HG03280 (cell line): ENCODE measurements around the gene FADS2.

Experiments
- ATAC-seq: cut with Tn5 transposase; IDR thresholded peaks from one replicate; pipeline ENCODE4 v1.9.1; 2021; ENCODE audit warnings: mild to moderate bottlenecking, moderate library complexity; ENCODE audit not compliant: unreplicated experiment

FADS2 gene

DNA sequence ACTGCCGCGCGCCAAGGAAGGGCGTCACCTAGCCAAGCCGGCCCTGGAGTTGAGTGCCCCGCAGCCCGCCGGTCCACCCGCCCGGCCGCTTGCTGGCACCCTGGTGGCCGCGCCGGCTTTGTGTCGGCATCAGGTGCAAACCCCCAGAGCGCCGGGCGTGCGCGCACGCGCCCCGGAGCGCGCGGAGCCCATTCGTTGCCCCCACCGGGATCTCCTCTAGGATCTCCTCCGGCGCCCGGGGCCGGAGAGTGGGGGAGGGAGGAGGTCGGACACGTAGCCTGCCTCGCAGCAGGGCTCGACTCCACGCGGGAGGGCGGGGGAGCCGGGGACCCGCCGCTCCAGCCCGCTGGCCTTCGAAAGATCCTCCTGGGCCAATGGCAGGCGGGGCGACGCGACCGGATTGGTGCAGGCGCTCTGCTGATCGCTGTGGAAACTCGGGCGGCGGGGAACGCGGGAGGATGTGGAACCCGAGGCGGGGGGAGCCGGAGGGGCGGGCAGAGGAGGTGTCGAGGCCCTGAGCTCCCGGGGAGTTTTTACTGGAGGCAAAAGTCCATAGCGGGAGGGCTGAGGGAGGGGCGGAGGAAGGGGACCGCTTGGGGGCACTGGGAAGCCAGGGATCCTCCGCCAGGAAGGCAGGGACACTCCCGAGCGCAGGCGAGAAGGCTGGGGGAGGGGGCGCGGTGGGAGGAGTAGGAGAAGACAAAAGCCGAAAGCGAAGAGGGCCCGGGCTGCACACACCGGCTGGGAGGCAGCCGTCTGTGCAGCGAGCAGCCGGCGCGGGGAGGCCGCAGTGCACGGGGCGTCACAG lies at the start of gene FADS2:
TSS of gene FADS2 (plus strand) at position 730 of the 808 bp plus-strand sequence. CDS start 91 bp downstream, outside the sequence.
- ATAC-seq = peak; percentile 71

DNA sequence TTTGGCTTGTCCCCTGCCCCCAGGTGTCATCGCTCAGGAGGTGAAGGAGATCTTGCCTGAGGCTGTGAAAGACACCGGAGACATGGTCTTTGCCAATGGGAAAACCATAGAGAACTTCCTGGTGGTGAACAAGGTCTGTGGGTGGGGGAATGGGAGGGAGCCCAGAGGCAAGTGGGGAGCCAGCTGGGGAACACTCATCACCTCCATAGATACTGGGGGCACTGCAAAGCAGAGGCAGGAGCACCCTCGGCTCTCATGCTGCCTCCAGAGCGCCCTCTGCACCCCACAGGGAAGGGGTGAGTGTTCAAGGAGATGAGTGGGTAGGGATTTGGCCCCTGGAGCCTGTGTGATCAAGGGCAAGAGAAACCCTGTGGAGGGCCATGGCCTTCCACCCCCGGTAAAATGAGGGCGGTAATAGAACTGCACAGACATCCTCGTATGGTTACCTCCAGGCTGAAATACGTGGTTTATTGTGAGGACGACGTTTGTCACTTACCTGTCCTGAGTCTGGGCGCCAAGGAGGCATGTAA lies 49.7 kb upstream of the FADS2 start:
- ATAC-seq = no peak

DNA sequence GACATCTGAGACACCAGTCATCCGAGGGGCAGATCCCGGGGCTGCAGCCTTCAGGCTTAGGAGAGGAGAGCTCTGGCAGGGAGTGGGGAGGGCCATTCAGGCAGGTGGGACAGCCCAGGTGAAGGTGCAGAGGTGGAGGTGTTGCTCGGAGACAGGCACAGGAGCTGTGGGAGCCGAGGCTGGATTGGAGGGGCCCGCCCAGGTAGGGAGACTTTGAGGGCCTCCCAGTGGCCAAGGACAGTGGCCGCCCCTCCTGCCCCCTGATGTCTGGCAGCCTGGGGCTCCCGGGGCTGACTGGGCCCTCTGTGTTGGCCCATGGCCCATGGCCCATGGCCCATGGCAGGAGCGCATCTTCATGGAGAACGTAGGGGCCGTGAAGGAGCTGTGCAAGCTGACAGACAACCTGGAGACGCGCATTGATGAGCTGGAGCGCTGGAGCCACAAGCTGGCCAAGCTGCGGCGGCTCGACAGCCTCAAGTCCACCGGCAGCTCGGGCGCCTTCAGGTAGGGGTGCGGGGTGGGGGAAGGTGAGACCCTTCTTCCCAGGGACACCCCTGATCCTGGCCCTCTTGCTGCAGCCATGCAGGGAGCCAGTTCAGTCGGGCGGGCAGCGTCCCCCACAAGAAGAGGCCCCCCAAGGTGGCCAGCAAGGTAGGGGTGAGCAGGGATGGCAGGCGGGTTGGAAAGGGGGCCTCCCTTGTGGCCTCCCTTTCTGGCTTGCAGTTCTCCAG lies 49.0 kb upstream of the FADS2 start:
- no peak for ATAC-seq

DNA sequence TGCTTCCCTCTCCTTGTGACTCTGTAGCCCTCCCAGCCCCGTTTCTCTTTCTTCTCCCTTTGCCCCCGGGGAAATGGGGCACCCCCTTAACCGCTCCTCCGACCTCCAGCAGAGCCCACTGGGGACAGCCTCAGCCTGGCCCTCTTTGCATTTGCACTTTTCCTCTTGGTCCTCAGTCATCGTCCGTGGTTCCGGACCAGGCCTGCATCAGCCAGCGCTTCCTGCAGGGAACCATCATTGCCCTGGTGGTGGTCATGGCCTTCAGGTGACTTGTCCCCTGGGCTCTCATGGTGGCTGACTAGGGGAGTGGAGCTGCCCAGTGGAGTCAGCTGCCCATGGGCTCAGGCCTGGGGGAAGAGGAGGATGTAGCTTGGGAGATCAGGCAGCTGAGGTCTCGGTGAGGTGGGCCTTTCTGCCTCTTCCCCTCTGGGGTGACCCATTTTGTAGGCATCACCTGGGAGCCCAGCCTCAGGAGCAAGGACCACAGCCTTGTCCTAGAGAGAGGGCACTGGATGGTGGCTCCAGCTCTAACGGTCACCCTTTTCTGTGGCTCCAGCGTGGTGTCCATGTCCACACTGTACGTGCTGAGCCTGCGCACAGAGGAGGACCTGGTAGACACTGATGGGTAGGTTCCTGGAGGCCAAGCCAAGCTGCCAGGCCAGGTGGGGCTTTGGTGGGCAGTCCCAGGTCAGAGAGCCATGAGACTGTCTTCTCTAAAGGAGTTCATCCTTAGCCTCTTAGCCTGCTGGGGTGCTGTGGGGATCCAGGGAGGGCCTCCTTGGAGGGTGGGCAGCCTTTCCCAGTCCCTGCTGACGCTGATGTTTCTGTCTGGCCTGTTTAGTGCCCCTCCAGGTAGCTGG lies 48.2 kb upstream of the FADS2 start:
- ATAC-seq = no peak

DNA sequence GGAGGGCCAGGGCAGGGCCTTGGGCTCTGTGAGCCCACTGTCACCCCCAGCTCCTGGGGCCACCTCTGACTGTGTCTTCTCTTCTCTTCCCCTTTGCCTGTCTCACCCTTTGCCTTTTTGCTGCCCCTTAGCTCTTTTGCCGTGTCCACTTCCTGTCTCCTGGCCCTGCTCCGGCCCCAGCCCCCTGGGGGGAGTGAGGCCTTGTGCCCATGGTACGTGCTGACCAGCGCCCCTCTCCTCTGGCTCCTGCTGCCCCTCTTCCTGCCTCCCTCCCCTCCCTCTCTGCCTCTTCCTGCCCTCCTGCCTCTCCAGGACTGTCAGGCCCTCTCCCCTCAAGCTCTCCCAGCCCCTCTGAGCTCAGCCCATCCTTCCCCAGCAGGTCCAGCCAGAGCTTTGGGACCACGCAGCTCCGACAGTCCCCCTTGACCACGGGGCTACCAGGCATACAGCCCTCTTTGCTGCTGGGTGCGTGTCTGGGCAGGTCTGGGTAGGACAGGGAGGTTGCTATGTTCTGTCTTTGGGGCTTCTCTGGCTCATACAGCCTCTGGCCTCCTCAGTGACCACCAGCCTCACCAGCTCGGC lies 47.4 kb upstream of the FADS2 start:
- no peak for ATAC-seq

DNA sequence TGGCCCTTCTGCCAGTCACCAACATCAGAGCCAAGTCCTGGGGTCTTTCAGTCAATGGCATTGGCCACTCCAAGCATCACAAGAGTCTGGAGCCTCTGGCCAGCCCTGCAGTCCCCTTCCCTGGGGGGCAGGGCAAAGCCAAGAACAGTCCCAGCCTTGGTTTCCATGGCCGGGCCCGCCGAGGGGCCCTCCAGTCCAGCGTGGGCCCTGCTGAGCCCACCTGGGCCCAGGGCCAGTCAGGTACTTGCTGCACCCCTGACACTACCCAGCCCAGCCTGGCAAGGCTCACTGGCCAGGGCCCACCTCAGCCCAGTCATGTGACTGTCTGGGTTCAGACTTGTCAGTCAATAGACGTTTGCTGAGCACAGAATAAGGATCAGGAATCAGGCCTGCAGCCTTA lies 46.5 kb upstream of the FADS2 start:
- no peak for ATAC-seq

DNA sequence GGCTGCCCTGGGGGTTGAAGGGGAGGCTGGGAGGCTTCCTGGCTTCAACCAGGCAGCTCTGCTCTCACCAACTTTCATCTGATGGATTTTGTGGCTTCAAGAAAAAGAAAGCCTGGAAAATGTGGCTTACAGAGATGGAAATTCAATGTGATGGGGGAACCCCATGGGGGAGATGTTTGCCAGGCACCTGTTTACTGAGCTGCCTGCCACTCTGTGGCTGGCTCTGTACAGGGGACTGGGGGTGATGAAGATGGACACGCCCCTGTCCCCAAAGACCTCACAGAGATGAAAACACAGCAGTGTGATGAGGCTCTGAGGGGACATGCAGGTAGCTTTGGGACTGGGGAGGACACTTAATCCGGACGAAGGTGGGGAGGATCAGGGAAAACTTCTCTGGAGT lies 45.8 kb upstream of the FADS2 start:
- ATAC-seq = no peak

DNA sequence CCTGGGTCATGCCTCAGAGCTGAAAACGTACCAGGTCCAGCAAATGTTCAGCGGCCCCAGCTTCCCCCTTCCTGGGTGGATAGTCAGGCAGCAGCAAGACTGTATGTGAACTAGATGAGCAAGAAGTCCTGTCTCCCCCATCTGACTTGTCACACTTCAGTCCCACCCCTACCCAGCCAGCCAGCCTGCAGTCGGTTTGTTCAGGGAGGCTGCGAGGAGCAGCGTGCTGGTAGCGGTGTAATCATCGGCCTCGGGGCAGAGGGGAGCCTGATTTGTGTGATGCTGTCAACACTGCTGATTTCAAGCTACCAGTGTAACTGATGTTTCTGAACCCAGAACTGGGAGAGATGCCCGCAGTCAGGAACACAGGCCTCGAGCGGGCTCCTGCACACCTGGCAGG lies 45.3 kb upstream of the FADS2 start:
- no peak for ATAC-seq

DNA sequence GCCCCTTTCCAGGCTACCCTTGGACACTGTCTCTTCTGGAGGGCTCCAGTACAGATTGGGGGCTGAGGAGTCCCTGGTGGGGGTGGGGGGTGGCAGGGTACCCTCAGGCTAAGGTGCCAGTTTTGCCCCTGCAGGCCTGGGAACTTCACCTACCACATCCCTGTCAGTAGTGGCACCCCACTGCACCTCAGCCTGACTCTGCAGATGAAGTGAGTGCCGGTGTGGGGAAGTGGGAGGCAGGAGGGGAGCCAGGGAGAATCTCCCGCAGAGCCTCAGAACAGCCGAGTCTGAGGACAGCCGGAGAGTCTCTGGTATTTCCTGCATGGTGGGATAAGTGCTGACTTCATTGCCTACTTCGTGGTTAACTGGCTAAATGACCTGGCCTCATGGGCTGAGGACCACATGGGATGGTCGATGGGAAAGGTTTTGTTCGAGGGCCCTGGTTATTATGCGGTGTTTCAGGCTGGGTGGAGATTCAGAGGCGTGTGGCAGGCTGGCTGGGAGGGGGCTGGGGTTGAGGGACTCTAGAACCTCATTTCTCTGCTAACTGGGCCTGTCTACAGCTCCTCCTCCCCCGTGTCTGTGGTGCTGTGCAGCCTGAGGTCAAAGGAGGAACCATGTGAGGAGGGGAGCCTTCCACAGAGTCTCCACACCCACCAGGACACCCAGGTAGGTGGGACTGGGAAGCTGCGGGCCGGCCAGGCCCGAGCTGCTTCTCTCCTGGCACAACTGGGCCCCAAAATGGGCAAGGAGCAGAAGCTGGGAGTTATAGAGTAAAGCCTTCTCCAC lies 44.2 kb upstream of the FADS2 start:
- ATAC-seq = no peak

DNA sequence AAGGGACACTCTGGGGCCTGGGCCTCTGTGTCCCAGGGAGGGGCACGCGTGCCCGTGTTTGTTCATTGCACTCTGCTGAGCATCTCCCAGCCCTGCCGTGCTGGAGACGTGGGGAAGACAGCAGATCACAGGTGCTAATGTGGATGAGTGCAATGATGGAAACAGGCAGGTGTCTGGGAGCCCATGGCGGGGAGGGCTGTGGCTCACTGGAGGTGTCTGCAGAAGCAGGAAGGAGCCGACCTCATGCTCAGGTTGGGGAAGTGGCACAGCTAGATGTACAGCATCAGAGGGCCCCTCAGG lies 43.6 kb upstream of the FADS2 start:
- ATAC-seq = no peak

DNA sequence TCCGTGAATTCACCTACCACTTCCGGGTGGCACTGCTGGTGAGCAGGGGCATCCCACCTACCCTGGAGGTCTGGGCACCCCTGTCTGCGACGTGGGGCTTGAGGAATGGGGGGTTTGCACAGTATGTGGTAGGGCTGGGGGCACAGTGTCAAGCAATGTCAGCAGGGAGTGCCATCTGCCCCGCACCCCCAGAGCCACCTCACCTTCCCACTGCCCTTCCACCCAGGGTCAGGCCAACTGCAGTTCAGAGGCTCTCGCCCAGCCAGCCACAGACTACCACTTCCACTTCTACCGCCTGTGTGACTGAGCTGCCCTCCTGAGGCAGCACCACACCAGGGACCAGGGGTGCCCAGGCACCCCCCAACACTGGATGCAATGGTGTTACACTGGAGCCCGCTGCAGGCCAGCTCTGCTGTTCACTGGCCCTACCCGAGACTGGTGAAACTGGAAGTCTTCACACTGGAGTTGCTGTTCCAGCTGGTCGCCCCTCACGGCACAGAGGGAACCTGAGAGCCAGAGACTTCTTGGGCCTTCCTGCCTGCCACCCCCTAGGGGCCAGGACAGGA lies 42.2 kb upstream of the FADS2 start:
- ATAC-seq = no peak

DNA sequence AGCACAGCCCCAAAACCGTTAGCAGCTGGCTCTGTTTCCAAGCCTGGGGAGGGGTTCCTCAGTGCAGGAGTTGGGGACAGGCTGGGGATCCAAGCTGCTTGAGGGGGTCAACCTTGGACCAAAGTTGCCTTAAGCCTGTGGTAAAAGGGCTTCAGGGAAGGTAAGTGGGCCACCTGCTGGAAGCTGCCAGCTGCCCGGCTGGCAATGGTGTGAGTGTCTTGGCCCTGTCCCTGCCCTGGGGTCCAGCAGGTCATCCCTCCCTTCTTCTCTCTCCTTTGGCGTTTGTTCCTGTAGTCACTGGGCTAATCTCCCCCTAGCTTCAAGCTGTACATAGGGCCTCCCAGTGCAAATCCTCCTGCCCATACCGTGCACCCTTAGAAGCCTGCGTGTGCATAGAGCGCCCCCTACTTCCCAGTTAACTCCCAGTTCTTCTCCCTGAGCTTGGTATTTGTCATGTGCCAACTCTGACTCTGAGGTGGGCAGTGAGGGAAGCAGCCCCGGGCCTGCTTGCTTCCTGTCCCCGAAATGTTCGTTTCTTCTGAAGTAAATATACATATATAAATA lies 40.1 kb upstream of the FADS2 start:
- no peak for ATAC-seq

DNA sequence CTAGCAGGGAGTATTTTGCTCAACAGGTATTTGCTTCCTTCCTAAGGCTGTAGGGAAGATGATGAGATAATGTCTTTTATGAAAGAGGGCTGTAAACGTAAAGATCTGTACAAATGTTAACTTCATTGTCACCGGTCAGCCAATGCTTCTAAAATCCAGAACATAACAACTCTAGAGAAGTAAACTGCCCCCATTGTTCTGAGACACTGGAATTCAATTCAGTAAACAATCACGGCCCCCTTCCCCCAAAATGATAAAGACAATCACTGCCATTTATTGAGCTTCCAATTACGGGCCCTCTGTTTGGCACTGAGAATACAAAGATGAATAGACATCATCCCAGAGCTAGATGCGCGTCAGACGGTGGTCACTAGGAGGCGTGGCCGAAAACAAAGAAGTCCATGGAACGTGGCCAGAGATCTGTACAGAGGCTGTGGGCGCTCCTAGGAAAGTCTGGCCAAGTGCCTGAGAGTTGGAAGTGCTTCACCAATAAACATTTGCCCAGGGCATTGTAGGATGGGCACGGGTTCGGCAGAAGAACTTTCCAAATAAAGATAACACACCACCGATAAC lies 36.3 kb upstream of the FADS2 start:
- peak; percentile 38 for ATAC-seq

DNA sequence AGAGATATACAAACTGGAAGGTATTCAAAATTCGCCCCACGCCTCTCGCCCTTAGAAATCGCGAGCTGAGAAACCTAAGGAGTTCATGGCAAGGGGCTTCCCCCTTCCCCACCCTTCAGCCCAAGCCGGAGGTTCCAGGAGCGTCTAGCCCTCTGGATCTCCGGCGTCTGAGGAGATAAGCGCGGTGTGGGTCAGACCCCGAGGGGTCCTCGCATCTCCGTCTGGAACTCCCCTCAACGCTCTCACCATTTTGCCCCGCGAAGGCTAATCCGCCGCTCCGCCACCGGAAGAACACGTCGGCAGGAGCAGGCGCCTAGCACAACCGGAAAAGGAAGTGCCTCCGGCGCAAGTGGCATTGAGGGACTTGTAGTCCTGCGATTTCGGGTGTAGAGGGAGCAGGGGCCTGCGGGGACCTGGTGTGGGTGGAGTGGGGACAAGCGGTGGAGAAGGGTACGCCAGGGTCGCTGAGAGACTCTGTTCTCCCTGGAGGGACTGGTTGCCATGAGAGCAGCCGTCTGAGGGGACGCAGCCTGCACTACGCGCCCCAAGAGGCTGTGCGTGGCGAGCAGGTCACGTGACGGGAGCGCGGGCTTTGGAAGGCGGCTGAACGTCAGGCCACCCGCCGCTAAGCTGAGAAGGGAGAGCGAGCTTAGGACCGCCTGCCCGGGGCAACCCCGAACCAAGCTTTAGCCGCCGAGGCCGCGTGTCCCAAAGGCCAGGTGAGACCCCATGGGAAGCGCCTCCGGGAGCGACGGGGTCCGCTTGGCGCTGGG lies 35.6 kb upstream of the FADS2 start, which contains the start of the genes FEN1 and TMEM258:
TSS of gene FEN1 (plus strand) at position 602 of the 773 bp plus-strand sequence. CDS start 2,451 bp downstream, outside the sequence.
TSS of gene TMEM258 (minus strand) at position 290 of the 773 bp plus-strand sequence. CDS start at position 249, 41 bp downstream.
- peak; percentile 81 for ATAC-seq

DNA sequence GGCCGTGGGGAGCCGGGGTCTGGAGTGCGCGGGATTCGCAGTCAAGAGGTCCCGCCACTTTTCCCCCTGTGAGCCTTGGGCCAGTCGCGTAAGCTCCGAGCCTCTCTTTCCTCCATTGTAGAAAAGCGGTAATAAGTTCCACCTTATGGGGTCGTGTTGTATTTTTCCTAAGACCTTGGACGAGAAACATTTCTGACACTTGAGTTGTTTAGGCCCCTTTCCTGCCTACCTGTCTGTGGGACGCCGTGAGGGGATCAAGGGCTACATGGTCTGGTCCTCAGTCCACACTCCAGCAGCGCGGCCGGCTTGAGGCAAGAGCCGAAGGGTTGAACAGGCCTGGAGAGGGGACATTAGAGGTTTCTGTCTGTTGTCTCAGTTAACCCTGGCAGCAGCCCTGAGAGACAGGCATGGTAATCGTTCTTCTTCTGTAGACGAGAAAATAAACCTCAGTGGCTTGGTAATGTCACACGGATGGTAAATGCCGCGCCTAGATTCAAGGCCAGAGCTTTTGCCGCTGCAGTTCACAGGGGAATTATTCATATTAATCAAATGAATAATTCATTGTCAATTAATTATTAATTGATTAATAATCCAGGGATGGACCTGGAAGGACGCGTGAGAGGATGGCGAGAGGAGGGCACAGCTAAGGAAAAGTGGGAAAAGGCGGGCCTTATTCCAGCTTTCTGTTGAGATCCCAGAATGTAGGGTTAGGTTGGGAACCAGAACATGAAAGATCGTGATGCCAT lies 34.8 kb upstream of the FADS2 start:
- peak; percentile 28 for ATAC-seq

DNA sequence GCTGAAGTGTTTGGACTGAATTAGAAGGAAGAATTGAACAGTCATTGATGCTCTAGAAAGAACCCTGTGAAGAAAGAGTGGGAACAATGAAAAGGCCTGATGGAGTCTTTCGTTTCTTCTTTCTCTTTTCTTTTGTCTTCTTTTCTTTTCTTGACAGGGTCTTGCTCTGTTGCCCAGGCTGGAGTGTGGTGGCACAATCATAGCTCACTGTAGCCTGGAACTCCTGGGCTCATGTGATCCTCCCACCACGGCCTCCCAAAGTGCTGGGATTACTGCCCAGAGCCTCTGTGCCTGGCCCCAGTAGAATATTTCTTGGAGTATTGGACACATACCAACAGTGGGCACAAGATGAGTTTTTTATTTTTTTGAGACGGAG lies 34.3 kb upstream of the FADS2 start:
- no peak for ATAC-seq

DNA sequence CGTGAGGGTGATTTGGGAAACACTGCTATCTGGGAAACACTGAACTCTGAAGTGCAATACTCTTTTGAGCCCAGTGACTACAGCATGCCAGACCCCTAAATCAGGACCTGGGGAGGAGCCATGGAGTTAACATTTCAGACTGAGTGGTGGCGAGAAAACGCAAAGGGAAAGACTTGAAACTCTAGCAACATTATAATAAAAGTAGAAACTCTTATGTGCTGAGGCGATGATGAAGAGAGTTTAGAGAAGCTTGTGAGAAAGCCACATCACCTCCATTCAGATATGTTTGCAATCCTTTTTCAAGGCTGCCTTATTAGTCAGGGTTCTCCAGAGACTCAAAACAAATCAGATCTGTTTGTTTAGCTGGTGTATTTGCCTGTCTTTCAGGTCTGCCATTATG lies 33.5 kb upstream of the FADS2 start:
- no peak for ATAC-seq
